Urinary bladder (tissue), 4 donors: ENCODE measurements around the gene PRKCB. TPM values are rescaled to one million over a fixed set of nuclear protein-coding genes. Genes with fewer than 3 reads are reported as not detected.

ENCODE experiments used
- DNase-seq: peaks from one replicate; pipeline ENCODE4 v3.0.0-alpha.2; 2015; ENCODE audit errors: extremely low spot score
- H3K27ac ChIP-seq: one replicate; pipeline ENCODE4 v1.5.1; 2013; ENCODE audit warnings: low read depth, mild to moderate bottlenecking, moderate library complexity
- H3K36me3 ChIP-seq: one replicate; pipeline ENCODE4 v1.6.1; 2013; ENCODE audit warnings: mild to moderate bottlenecking, moderate library complexity; ENCODE audit not compliant: insufficient read depth
- H3K4me1 ChIP-seq: one replicate; pipeline ENCODE4 v1.6.1; 2013; ENCODE audit warnings: mild to moderate bottlenecking, moderate library complexity; ENCODE audit not compliant: insufficient read depth
- H3K4me3 ChIP-seq: one replicate; pipeline ENCODE4 v1.5.1; 2013; ENCODE audit warnings: low read depth, low read length
- WGBS: extraction: QIAGEN DNeasy Blood & Tissue Kit; methylation state at CpG from one replicate; pipeline ENCODE4 v1.1.7; 2013; 5-methylcytosine and 5-hydroxymethylcytosine counted together
- polyA plus RNA-seq: library from polyadenylated mRNA; stranded (reverse); fragments of 200-250 nt; gene quantifications from one replicate; pipeline ENCODE4 v1.2.3, GENCODE V29; 2013
- total RNA-seq: library from RNA; depleted of rRNA; stranded (reverse); fragments of >200 nt; gene quantifications from one replicate; pipeline ENCODE4 v1.2.3, GENCODE V29; 2014
- donor health status: healthy with polysubstance abuse.
- donor health status: healthy.

The PRKCB gene
- total and polyA plus RNA-seq, 2 donors = 7.0 to 8.9 TPM

- WGBS = 85% methylated on average over 8 of the region's 8 CpGs
Measured at GRCh38 chr16:23934610-23935236, 98.9 kb downstream of the PRKCB start.

GRCh38 chr16:23940111-23940510, 104.3 kb downstream of the PRKCB start:
- H3K36me3 ChIP-seq = no peaks in the 10 kb centered on the region
- no peak overlapping the region for H3K27ac ChIP-seq
- H3K4me1 ChIP-seq = no peaks in the 10 kb centered on the region
- no peak overlapping the region for H3K4me3 ChIP-seq
- no peak for DNase-seq

More at GRCh38 chr16:23934610-23935236, 98.9 kb downstream of the PRKCB start:
- no peaks in the 10 kb centered on the region for H3K4me1 ChIP-seq
- H3K27ac ChIP-seq = no peak overlapping the region
- H3K4me3 ChIP-seq = no peak overlapping the region
- no peaks in the 10 kb centered on the region for H3K36me3 ChIP-seq
- no peak for DNase-seq

GRCh38 chr16:23941025-23941424, 105.2 kb downstream of the PRKCB start:
- no peak for DNase-seq
- 37% methylated on average over 1 of the region's 1 CpG for WGBS
- Histone ChIP-seq H3K27ac (no peak overlapping the region), H3K4me1 (no peaks in the 10 kb centered on the region), H3K36me3 (no peaks in the 10 kb centered on the region), H3K4me3 (no peak overlapping the region)

DNA sequence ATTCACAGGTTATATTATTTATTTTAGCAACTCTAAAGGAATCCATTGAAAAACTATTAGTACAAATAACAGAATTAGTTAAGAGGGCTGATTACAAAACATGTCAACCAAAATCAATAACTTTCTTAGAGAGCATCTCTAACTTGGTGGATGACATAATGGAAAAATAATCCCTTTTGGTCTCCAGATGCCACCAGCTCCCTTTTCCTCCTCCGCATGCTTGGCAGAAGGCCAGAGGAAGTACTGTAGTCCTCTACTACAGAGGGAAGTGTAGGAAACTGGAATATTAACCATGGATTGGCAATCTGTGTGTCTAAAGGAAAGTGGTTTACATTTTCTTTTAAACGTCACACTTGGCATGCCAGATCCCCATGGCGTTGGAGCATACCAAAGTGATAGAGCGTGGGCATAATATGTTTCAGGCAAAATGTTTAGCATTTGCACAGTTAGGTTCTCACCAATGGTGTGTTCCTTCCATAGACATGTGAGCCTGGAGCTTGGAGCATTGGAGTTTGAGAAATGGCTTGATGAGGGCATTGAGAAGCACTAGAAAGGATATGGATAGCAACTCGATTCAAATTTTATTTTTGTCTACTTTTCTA, 106.3 kb downstream of the PRKCB start:
- WGBS = 74% methylated on average over 5 of the region's 5 CpGs

DNA sequence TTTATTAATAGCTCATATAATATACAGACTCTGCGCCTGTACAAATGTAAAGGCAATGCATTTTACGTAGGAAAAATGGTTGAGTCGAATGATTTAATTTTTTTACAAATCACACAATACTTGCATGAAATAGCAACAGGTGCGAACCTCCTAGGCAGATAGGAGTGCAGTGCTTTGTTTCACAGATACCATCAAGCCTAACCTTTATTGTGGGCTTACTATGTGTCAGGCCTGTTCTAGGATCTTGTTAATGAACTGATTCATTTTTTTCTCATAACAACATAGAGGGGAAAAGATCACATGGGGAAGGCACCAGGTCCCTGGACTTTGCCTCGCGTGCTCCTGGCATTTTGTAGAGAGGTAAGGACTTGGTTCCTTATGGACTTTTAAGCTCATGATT, 107.8 kb downstream of the PRKCB start:
- no peak for DNase-seq
- Histone ChIP-seq H3K4me1 (no peaks in the 10 kb centered on the region), H3K36me3 (no peaks in the 10 kb centered on the region), H3K4me3 (no peak overlapping the region), H3K27ac (no peak overlapping the region)
- WGBS = 96% methylated on average over 6 of the region's 6 CpGs

More for the DNA sequence above, 106.3 kb downstream of the PRKCB start:
- Histone ChIP-seq H3K36me3 (no peaks in the 10 kb centered on the region), H3K27ac (no peak overlapping the region), H3K4me1 (no peaks in the 10 kb centered on the region), H3K4me3 (no peak overlapping the region)
- DNase-seq = no peak

DNA sequence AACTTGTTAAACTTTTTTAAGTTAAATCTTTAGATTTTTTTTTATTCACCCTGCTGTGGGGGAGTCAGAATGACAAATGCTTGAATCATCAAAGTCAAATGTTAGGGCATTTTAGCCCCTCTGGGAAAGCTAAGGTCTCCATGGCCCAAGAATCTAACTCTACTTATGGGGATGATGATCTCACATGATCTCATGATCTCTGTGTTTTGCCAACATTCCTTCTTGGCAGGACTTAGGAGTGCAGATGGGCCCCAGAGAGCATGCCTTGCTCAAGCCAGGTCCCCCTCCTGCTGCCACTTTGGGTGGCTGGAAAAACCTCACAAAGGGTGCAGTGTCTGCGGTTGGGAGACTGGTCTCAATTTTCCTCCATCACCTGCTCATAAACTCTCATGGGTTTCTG, 108.6 kb downstream of the PRKCB start:
- 63% methylated on average over 1 of the region's 1 CpG for WGBS
- no peak overlapping the region for H3K27ac ChIP-seq
- no peaks in the 10 kb centered on the region for H3K36me3 ChIP-seq
- no peak overlapping the region for H3K4me3 ChIP-seq
- H3K4me1 ChIP-seq = no peaks in the 10 kb centered on the region
- no peak for DNase-seq

DNA sequence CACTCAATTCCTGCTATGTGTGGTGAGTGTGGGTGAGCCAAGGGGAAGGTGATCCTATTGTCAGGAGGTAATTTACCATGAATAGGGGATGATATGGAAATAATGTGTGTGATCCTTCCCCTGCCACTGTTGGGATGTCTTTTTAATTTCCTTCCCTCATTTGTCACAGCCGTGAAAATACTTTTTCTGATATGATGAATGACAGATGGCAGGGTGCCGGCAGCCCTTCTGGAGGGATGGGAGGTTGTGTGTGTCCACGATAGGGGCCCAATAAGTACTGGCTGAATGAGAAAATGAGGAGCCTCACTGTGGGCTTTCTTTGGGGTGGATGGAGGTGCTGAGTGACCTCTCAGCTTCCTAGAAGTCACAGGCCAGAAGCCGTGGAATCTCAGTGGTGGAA, 109.5 kb downstream of the PRKCB start:
- 78% methylated on average over 4 of the region's 4 CpGs for WGBS
- no peak for DNase-seq
- H3K27ac ChIP-seq = no peak overlapping the region
- H3K36me3 ChIP-seq = no peaks in the 10 kb centered on the region
- H3K4me1 ChIP-seq = no peaks in the 10 kb centered on the region
- H3K4me3 ChIP-seq = no peak overlapping the region

DNA sequence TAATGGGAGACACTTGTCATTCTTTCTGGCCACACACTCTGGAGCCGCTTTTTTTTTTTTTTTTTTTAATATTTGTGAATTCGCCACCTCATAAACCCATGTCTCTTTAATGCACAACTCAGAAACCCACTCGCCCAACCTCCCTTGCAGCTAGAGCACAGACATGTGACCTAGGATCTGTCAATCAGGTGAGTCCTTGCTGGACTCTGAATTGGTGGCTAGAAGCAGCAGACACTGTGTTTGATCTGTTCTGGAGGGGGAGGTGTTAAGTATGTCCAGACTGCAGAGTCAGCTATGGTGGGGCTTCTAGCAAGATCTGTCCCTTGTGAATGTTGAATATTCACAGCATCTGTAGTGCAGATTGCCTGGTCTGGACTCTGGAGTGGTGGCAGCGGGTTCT, 112.1 kb downstream of the PRKCB start:
- no peak overlapping the region for H3K4me3 ChIP-seq
- 93% methylated on average over 4 of the region's 4 CpGs for WGBS
- DNase-seq = no peak
- no peak overlapping the region for H3K27ac ChIP-seq
- H3K4me1 ChIP-seq = no peaks in the 10 kb centered on the region
- no peaks in the 10 kb centered on the region for H3K36me3 ChIP-seq

GRCh38 chr16:23948949-23949411, 113.2 kb downstream of the PRKCB start:
- no peaks in the 10 kb centered on the region for H3K4me1 ChIP-seq
- H3K4me3 ChIP-seq = no peak overlapping the region
- WGBS = 77% methylated on average over 11 of the region's 11 CpGs
- H3K27ac ChIP-seq = no peak overlapping the region
- no peaks in the 10 kb centered on the region for H3K36me3 ChIP-seq
- no peak for DNase-seq

DNA sequence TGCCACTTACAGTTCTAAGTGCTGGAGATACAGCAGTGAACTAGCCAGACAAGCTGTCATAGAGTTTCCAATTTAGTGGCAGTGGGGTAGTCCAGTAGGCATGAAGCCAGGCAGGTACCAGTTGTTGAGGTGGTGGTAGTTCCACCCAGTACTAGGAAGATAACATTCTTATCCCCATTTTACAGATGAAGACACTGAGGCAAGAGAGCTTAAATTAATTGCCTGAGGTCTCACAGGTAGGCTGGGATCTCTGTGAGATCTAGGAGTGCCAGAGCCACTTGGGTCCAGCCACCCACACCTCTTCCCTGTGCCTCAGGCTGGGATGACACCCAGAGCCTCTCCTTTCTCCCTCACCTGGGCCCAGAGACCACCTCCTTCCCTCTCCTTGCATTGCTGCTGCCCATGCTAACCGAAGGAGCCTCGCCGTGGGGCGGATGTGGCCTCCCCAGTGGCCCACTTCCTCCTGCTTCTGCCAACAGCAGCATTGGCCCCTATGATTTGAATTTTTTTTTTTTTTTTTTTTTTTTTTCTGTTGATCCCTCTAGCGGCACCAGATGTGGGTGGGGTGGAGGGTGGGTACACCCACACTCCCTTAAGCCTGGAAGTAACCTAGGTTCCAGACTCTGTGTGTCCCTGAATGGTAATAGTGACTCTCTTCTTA, 114.0 kb downstream of the PRKCB start:
- WGBS = 79% methylated on average over 5 of the region's 5 CpGs
- no peak overlapping the region for H3K27ac ChIP-seq
- no peaks in the 10 kb centered on the region for H3K36me3 ChIP-seq
- H3K4me1 ChIP-seq = no peaks in the 10 kb centered on the region
- no peak overlapping the region for H3K4me3 ChIP-seq
- DNase-seq = no peak

DNA sequence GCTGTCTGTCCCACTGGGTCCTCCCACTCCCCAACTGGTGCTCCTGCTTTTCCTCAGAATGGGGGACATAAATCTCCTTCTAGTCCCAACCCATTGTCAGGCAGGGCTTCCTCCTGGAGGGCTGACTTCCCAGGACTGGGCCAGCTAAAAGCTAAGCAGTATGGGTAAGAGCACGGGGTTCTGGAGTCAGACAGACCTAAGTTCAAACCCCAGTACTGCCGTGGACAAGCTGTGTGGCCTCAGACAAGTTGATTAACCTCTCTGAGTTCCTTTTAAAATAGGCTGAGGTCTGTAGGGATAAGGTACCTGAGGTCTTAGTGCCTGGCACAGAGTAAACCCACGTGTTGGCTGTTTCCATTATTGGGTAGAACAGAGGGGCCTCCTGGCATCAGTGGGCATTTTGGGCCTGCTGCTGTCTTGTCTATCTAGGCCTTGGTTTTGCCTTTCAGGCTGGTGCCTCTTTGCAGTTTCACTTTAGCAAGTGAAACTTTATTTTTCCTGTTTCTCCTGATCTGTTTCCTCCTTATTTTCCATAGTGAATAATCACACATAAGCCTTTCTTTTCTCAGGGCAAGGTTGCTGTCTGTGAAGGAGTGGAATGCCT, 114.6 kb downstream of the PRKCB start:
- H3K4me1 ChIP-seq = no peaks in the 10 kb centered on the region
- no peaks in the 10 kb centered on the region for H3K36me3 ChIP-seq
- H3K4me3 ChIP-seq = no peak overlapping the region
- DNase-seq = no peak
- no peak overlapping the region for H3K27ac ChIP-seq
- 63% methylated on average over 3 of the region's 3 CpGs for WGBS

- 65% methylated on average over 7 of the region's 7 CpGs for WGBS
- H3K4me1 ChIP-seq = no peaks in the 10 kb centered on the region
- no peak overlapping the region for H3K4me3 ChIP-seq
- H3K36me3 ChIP-seq = no peaks in the 10 kb centered on the region
- no peak for DNase-seq
- no peak overlapping the region for H3K27ac ChIP-seq
Measured at GRCh38 chr16:23950898-23951297, 115.1 kb downstream of the PRKCB start.

- 11% methylated on average over 13 of the region's 13 CpGs for WGBS
- Histone ChIP-seq H3K4me1 (no peaks in the 10 kb centered on the region), H3K4me3 (no peak overlapping the region), H3K27ac (no peak overlapping the region), H3K36me3 (no peaks in the 10 kb centered on the region)
- DNase-seq = no peak
Measured at GRCh38 chr16:23952128-23952970, 116.6 kb downstream of the PRKCB start.
